ENCODE measurements around the gene RHCE. TPM values are rescaled to one million over a fixed set of nuclear protein-coding genes. Genes with fewer than 3 reads are reported as not detected.
A peak's percentile ranks its signal among the peaks of the same experiment; 100 is the strongest.

The RHCE gene
- total and polyA plus RNA-seq, 4 donors: 0.42 to 89.9 (median 0.69) TPM

DNA sequence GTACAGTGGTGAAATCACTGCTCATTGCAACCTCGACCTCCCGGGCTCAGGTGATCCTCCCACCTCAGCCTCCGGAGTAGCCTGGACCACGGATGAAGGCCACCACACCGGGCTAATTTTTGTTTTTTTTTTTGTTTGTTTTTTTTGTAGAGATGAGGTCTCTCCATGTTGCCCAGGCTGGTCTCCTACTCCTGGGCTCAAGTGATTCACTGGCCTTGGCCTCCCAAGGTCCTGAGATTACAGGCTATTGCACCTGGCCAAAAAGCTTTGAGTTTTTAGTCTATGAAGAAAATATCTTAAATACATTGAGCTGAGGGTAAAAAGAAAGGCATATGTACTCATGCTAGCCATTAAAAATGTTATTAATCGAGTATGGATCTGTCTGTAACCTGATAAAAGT, 78.9 kb downstream of the RHCE start:
- no peak for TF ChIP-seq GABPA (IDR thresholded peaks at IDR 0.05 in 1 of 2, conservative IDR thresholded peaks at IDR 0.05 in 1 of 2)
- TF ChIP-seq RXRA (IDR thresholded peaks at IDR 0.05): no peak
- TF ChIP-seq EGR1 (IDR thresholded peaks at IDR 0.05; ENCODE audit: low read depth in 2 of 2): no peak
- TF ChIP-seq YY1 (IDR thresholded peaks at IDR 0.05): no peak
- no peak for TF ChIP-seq HNF4G (IDR thresholded peaks at IDR 0.05)
- TF ChIP-seq, protein P1, sequence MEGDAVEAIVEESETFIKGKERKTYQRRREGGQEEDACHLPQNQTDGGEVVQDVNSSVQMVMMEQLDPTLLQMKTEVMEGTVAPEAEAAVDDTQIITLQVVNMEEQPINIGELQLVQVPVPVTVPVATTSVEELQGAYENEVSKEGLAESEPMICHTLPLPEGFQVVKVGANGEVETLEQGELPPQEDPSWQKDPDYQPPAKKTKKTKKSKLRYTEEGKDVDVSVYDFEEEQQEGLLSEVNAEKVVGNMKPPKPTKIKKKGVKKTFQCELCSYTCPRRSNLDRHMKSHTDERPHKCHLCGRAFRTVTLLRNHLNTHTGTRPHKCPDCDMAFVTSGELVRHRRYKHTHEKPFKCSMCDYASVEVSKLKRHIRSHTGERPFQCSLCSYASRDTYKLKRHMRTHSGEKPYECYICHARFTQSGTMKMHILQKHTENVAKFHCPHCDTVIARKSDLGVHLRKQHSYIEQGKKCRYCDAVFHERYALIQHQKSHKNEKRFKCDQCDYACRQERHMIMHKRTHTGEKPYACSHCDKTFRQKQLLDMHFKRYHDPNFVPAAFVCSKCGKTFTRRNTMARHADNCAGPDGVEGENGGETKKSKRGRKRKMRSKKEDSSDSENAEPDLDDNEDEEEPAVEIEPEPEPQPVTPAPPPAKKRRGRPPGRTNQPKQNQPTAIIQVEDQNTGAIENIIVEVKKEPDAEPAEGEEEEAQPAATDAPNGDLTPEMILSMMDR (IDR thresholded peaks at IDR 0.05; ENCODE audit: low read depth, low read length, missing input control): no peak
- TF ChIP-seq, protein P2, sequence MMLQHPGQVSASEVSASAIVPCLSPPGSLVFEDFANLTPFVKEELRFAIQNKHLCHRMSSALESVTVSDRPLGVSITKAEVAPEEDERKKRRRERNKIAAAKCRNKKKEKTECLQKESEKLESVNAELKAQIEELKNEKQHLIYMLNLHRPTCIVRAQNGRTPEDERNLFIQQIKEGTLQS (IDR thresholded peaks at IDR 0.05): no peak
- TF ChIP-seq TAF1 (conservative IDR thresholded peaks at IDR 0.05): no peak
- Histone ChIP-seq H3K27ac (ENCODE audit: low read depth in 1 of 2, low read length in 2 of 2) (no peak overlapping the region), H3K4me1 (ENCODE audit: control insufficient read depth in 4 of 4, insufficient read depth in 4 of 4, low read length in 3 of 4) (peaks cover 3 to 12% (median 8%) of the 10 kb centered on the region in 4 donors), H3K27me3 (ENCODE audit: control insufficient read depth in 4 of 4, insufficient read depth in 4 of 4, low read length in 3 of 4) (no peaks in the 10 kb centered on the region), H3K36me3 (ENCODE audit: control insufficient read depth in 4 of 4, insufficient read depth in 3 of 4, low read depth in 1 of 4, low read length in 3 of 4) (peaks cover 0 to 13% (median 4%) of the 10 kb centered on the region in 4 donors), H3K4me3 (ENCODE audit: low read depth in 1 of 3, low read length in 3 of 3) (no peak overlapping the region), H3K9ac (ENCODE audit: low read depth in 1 of 2, low read length in 2 of 2) (no peak overlapping the region), H3K9me3 (ENCODE audit: control insufficient read depth in 4 of 4, low read length in 3 of 4) (no peaks in the 10 kb centered on the region)
- no peak for DNase-seq (ENCODE audit: low spot score)
- 88% methylated on average over 6 of the region's 6 CpGs for WGBS

DNA sequence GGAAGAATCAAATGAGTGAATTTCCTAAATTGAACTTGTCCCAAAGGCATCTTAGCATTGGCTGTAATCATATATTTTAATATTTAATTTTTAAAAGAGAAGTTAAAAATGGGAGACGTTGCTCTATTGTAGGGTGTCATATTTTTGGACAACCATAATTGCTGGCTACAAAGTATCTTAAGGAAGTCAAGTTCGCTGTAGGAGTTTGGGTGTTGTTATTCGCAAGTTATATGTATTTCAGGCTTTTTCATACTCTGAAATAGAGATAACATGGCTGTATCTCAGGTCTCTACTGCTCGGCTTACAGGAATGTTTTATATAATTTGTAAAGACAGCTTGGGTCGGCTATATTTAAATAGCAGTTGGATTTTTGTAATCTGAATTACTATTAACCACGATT, 81.6 kb downstream of the RHCE start:
- H3K4me3 ChIP-seq (ENCODE audit: low read depth in 1 of 3, low read length in 3 of 3): peak overlapping the region; percentile 82 to 99 (median 90)
- peaks cover 3 to 12% (median 8%) of the 10 kb centered on the region in 4 donors for H3K4me1 ChIP-seq (ENCODE audit: control insufficient read depth in 4 of 4, insufficient read depth in 4 of 4, low read length in 3 of 4)
- under 1% methylated on average over 6 of the region's 6 CpGs for WGBS
- TF ChIP-seq HNF4G (IDR thresholded peaks at IDR 0.05): no peak
- H3K9me3 ChIP-seq (ENCODE audit: control insufficient read depth in 4 of 4, low read length in 3 of 4): no peaks in the 10 kb centered on the region
- no peak for DNase-seq (ENCODE audit: low spot score)
- H3K36me3 ChIP-seq (ENCODE audit: control insufficient read depth in 4 of 4, insufficient read depth in 3 of 4, low read depth in 1 of 4, low read length in 3 of 4): peaks cover 0 to 8% (median 3%) of the 10 kb centered on the region in 4 donors
- no peaks in the 10 kb centered on the region for H3K27me3 ChIP-seq (ENCODE audit: control insufficient read depth in 4 of 4, insufficient read depth in 4 of 4, low read length in 3 of 4)
- peak overlapping the region; percentile 38 to 89 for H3K9ac ChIP-seq (ENCODE audit: low read depth in 1 of 2, low read length in 2 of 2)
- H3K27ac ChIP-seq (ENCODE audit: low read depth in 1 of 2, low read length in 2 of 2): peak overlapping the region; percentile 94 to 96

DNA sequence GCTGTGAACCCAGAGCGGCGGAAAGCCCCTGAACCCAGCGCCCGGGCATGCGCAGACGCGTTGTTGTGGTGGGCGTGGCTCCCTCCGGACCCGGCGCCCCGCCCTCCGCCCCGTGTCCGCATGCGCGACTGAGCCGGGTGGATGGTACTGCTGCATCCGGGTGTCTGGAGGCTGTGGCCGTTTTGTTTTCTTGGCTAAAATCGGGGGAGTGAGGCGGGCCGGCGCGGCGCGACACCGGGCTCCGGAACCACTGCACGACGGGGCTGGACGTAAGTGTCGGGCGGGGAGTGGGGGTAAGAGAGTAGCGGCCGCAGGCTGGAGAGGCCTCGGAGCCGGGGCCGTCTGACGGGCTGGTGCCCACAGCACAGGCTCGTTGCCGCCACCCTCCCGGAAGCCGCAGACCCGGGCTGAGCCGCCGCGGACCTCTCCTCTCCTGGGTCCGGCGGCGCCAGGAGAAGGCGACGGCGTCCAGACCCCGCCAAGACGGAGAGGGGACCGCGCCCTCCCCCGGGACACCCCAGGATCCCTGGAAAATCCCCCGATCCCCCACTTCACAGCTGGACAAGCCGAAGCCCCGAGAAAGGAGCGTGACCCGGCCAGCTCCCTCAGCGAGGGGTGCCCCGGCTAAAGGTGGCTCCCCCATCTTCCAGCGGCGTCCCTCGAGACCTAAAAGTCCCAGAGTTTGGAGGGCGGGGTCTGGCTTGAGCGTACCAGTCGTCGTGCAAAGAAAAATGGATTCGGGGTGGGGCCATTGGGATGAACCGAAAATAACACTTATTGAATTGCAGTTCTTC, 82.2 kb downstream of the RHCE start, which contains the start of gene TMEM50A:
Gene TMEM50A (plus strand): TSS at position 147 of the 794 bp plus-strand sequence. CDS start 2,153 bp downstream, outside the sequence.
- Histone ChIP-seq H3K27ac (ENCODE audit: low read depth in 1 of 2, low read length in 2 of 2) (peak within 1 kb of the TSS; percentile 94 to 96), H3K36me3 (ENCODE audit: control insufficient read depth in 4 of 4, insufficient read depth in 3 of 4, low read depth in 1 of 4, low read length in 3 of 4) (peaks cover 0 to 5% (median 2%) of the 10 kb centered on the region in 4 donors), H3K9me3 (ENCODE audit: control insufficient read depth in 4 of 4, low read length in 3 of 4) (no peaks in the 10 kb centered on the region), H3K4me3 (ENCODE audit: low read depth in 1 of 3, low read length in 3 of 3) (peak within 1 kb of the TSS; percentile 90 to 99 (median 95)), H3K27me3 (ENCODE audit: control insufficient read depth in 4 of 4, insufficient read depth in 4 of 4, low read length in 3 of 4) (no peaks in the 10 kb centered on the region), H3K4me1 (ENCODE audit: control insufficient read depth in 4 of 4, insufficient read depth in 4 of 4, low read length in 3 of 4) (peaks cover 3 to 12% (median 8%) of the 10 kb centered on the region in 4 donors), H3K9ac (ENCODE audit: low read depth in 1 of 2, low read length in 2 of 2) (peak within 1 kb of the TSS; percentile 87 to 89)
- peak; percentile 89 for DNase-seq (ENCODE audit: low spot score)
- WGBS: under 1% methylated on average over 68 of the region's 75 CpGs
- TF ChIP-seq GABPA (IDR thresholded peaks at IDR 0.05 in 1 of 2, conservative IDR thresholded peaks at IDR 0.05 in 1 of 2) (peak in 1 of 2 donors; percentile 36), YY1 (IDR thresholded peaks at IDR 0.05) (peak; percentile 26)
- TF ChIP-seq, protein P3, sequence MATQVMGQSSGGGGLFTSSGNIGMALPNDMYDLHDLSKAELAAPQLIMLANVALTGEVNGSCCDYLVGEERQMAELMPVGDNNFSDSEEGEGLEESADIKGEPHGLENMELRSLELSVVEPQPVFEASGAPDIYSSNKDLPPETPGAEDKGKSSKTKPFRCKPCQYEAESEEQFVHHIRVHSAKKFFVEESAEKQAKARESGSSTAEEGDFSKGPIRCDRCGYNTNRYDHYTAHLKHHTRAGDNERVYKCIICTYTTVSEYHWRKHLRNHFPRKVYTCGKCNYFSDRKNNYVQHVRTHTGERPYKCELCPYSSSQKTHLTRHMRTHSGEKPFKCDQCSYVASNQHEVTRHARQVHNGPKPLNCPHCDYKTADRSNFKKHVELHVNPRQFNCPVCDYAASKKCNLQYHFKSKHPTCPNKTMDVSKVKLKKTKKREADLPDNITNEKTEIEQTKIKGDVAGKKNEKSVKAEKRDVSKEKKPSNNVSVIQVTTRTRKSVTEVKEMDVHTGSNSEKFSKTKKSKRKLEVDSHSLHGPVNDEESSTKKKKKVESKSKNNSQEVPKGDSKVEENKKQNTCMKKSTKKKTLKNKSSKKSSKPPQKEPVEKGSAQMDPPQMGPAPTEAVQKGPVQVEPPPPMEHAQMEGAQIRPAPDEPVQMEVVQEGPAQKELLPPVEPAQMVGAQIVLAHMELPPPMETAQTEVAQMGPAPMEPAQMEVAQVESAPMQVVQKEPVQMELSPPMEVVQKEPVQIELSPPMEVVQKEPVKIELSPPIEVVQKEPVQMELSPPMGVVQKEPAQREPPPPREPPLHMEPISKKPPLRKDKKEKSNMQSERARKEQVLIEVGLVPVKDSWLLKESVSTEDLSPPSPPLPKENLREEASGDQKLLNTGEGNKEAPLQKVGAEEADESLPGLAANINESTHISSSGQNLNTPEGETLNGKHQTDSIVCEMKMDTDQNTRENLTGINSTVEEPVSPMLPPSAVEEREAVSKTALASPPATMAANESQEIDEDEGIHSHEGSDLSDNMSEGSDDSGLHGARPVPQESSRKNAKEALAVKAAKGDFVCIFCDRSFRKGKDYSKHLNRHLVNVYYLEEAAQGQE (IDR thresholded peaks at IDR 0.05): peak; percentile 30
- TF ChIP-seq, protein P1 (IDR thresholded peaks at IDR 0.05; ENCODE audit: low read depth, low read length, missing input control): no peak
- TF ChIP-seq, protein P4, sequence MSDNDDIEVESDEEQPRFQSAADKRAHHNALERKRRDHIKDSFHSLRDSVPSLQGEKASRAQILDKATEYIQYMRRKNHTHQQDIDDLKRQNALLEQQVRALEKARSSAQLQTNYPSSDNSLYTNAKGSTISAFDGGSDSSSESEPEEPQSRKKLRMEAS (IDR thresholded peaks at IDR 0.05): no peak

All from liver (tissue), 9 donors.